Measurements from ENCODE around the gene PLCB1.

PLCB1 gene

DNA sequence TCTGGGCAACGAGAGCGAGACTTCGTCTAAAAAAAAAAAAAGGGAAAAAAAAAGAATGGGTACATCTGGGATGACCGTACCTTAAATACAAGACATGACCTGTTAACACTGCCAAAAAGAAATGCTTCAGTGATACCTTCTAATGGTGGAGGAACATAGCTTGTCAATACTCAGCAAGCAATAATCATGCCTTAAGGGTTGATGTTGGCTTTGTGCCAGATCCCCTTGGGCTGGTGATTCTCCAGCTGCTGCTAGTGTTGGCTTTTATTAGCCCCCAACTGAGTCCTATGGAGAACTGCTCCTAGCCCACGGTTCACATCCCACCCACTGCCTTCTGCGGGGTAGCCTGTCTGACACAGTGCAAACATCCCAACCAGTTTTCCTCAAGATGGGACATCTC lies 134.9 kb downstream of the PLCB1 start:
- Mint-ChIP-seq H3K9me3 (peaks cover 4% of the 10 kb centered on the region), H3K27me3 (ENCODE audit: low read depth, poor library complexity) (peaks cover 7% of the 10 kb centered on the region), H3K36me3 (ENCODE audit: low read depth) (no peaks in the 10 kb centered on the region), H3K4me1 (no peaks in the 10 kb centered on the region), H3K27ac (no peak overlapping the region), H3K4me3 (no peak overlapping the region)
- TF ChIP-seq, protein P1, sequence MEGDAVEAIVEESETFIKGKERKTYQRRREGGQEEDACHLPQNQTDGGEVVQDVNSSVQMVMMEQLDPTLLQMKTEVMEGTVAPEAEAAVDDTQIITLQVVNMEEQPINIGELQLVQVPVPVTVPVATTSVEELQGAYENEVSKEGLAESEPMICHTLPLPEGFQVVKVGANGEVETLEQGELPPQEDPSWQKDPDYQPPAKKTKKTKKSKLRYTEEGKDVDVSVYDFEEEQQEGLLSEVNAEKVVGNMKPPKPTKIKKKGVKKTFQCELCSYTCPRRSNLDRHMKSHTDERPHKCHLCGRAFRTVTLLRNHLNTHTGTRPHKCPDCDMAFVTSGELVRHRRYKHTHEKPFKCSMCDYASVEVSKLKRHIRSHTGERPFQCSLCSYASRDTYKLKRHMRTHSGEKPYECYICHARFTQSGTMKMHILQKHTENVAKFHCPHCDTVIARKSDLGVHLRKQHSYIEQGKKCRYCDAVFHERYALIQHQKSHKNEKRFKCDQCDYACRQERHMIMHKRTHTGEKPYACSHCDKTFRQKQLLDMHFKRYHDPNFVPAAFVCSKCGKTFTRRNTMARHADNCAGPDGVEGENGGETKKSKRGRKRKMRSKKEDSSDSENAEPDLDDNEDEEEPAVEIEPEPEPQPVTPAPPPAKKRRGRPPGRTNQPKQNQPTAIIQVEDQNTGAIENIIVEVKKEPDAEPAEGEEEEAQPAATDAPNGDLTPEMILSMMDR (IDR thresholded peaks at IDR 0.05) = no peak
- no peak for DNase-seq

DNA sequence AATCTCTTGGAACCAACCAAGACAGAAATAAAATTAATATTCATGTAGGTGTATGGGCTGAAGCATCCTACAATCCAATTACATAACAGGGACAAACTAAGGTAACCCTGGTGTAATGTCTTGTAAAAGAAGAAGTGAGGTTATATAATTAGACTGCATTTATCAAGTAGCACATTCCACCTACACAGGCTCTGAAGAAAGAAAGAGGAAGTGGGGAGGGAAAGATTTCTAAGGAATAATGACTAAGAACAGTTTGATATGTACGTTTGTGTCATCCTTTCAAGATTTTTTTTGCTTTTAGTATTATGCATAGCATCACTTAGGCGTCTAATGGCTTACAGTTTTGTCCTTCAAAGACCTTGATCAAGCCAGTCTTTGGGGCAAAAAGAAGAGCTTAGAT lies 139.7 kb downstream of the PLCB1 start:
- no peak for DNase-seq
- no peak overlapping the region for H3K27ac Mint-ChIP-seq

DNA sequence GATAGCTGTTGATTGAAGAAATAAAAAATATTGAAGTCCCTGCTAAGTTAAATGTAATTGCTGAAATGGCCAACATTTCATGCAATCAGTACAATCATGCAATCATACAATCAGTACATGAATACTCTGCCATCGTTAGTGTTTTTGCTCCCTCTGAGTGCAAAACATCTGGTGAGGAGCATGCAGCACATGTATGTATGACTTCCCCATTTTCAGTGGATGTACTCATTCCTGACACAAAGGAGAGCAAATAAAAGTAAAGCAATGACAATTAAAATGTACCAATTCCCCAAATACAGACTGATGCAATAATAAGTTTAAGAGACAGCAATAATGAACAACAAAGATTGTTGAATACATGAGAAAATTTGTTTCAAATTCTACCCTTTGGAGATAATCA lies 140.7 kb downstream of the PLCB1 start:
- Mint-ChIP-seq H3K27ac (no peak overlapping the region), H3K4me3 (no peak overlapping the region), H3K27me3 (ENCODE audit: low read depth, poor library complexity) (peaks cover 4% of the 10 kb centered on the region), H3K36me3 (ENCODE audit: low read depth) (no peaks in the 10 kb centered on the region), H3K9me3 (peaks cover 4% of the 10 kb centered on the region), H3K4me1 (peaks cover 10% of the 10 kb centered on the region)
- no peak for DNase-seq
- TF ChIP-seq, protein P1 (IDR thresholded peaks at IDR 0.05) = no peak

More for the DNA sequence above, 139.7 kb downstream of the PLCB1 start:
- H3K9me3 Mint-ChIP-seq = peaks cover 4% of the 10 kb centered on the region
- no peak overlapping the region for H3K4me3 Mint-ChIP-seq
- peaks cover 10% of the 10 kb centered on the region for H3K4me1 Mint-ChIP-seq
- no peaks in the 10 kb centered on the region for H3K36me3 Mint-ChIP-seq (ENCODE audit: low read depth)
- peaks cover 4% of the 10 kb centered on the region for H3K27me3 Mint-ChIP-seq (ENCODE audit: low read depth, poor library complexity)
- TF ChIP-seq, protein P1 (IDR thresholded peaks at IDR 0.05) = no peak

DNA sequence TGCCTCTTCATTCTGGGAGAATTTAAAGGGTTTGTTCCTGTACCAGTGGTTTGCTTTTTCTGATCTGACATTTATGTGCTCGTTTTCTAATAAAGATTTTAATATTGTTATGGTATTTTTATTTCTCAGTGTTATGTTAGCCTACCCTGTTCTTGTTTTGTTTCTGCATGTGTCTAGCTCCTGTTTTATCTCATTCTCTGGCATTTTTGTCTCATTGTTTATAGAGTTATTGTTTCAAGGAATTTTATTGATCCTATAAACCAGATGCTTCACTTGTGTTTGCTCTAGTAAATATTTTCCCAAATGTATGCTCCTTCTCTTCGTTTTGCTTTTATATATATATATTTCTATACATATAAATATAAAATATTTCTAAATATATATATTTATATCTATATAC lies 152.8 kb downstream of the PLCB1 start:
- TF ChIP-seq, protein P1 (IDR thresholded peaks at IDR 0.05) = no peak
- no peak for DNase-seq
- no peaks in the 10 kb centered on the region for H3K4me1 Mint-ChIP-seq
- peaks cover 6% of the 10 kb centered on the region for H3K27me3 Mint-ChIP-seq (ENCODE audit: low read depth, poor library complexity)
- no peak overlapping the region for H3K27ac Mint-ChIP-seq
- no peaks in the 10 kb centered on the region for H3K36me3 Mint-ChIP-seq (ENCODE audit: low read depth)
- H3K9me3 Mint-ChIP-seq = no peaks in the 10 kb centered on the region
- H3K4me3 Mint-ChIP-seq = no peak overlapping the region

DNA sequence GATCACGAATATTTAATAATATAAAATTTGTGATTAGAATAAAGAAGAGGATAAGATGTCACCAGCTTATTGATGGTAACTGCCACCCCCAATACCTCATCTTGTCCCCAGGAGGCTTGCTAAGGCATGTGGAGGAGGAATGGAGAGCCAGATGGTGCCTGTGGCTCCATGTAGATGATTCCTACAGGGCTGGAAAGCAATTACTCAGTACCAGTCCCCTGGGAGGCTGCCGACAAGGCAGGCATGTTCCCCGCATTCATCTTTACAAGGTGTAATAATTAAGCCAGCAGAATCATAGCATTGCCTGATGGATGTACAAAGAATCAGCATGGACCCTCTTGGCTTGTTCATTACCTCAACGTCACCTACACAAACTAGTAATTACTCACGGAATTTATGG lies 155.3 kb downstream of the PLCB1 start:
- Mint-ChIP-seq H3K4me3 (no peak overlapping the region), H3K27ac (no peak overlapping the region), H3K9me3 (no peaks in the 10 kb centered on the region), H3K36me3 (ENCODE audit: low read depth) (no peaks in the 10 kb centered on the region), H3K4me1 (no peaks in the 10 kb centered on the region), H3K27me3 (ENCODE audit: low read depth, poor library complexity) (peaks cover 10% of the 10 kb centered on the region)
- peak; percentile 20 for DNase-seq
- TF ChIP-seq, protein P1 (IDR thresholded peaks at IDR 0.05) = no peak

DNA sequence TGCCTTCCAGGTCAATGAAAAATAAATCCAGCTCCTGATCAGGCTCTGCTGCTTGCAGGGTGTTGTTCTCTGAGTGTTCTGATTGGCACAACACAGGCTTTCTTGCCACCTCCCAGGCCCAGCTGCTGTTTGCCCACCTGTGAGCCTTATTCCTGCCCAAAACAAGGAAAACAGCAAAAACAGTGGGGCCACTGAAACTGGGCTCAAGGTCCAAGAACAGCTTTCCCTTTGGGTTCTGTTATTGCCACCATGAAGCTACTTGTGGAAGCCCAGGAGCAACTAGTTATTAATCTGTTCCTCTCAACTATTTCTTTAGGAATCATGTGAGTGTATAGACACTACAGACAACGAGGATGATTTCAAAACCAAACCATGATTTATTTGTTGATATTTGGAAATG lies 159.1 kb downstream of the PLCB1 start:
- TF ChIP-seq, protein P1 (IDR thresholded peaks at IDR 0.05) = no peak
- H3K36me3 Mint-ChIP-seq (ENCODE audit: low read depth) = no peaks in the 10 kb centered on the region
- peaks cover 10% of the 10 kb centered on the region for H3K27me3 Mint-ChIP-seq (ENCODE audit: low read depth, poor library complexity)

More for the DNA sequence above, 159.1 kb downstream of the PLCB1 start:
- Mint-ChIP-seq H3K4me3 (no peak overlapping the region), H3K4me1 (peaks cover 1% of the 10 kb centered on the region), H3K27ac (no peak overlapping the region), H3K9me3 (no peaks in the 10 kb centered on the region)
- DNase-seq = no peak
